Bronchial epithelial cell (primary cell): ENCODE measurements around the gene TACR1. TPM values are rescaled to one million over a fixed set of nuclear protein-coding genes. Genes with fewer than 3 reads are reported as not detected.

ENCODE experiments used
- DNase-seq: peaks from one replicate; pipeline ENCODE4 v3.0.0-alpha.2; 2010; ENCODE audit warnings: low read depth
- FAIRE-seq: peaks from 2 replicates; lab custom pipeline; 2011; peaks lifted over from hg19 to GRCh38; lab: Jason Lieb, UNC
- H3K27me3 ChIP-seq: 2 replicates; pipeline ENCODE4 v1.5.1; 2011; ENCODE audit warnings: low read length; ENCODE audit not compliant: control insufficient read depth, insufficient read depth
- H3K36me3 ChIP-seq: 2 replicates; pipeline ENCODE4 v1.5.1; 2011; ENCODE audit warnings: low read length; ENCODE audit not compliant: control insufficient read depth, insufficient read depth
- H3K4me3 ChIP-seq: 2 replicates; pipeline ENCODE4 v1.5.1; 2011; ENCODE audit warnings: mild to moderate bottlenecking, low read depth, low read length, control low read depth
- CTCF ChIP-seq: IDR thresholded peaks from 2 replicates; pipeline ENCODE4 v1.5.1; 2011; ENCODE audit warnings: mild to moderate bottlenecking, moderate library complexity, low read length, control low read depth, inconsistent platforms; ENCODE audit not compliant: insufficient read depth, severe bottlenecking
- total RNA-seq: library from RNA; depleted of rRNA; stranded (reverse); fragments of >200 nt; gene quantifications from 2 replicates; pipeline ENCODE4 v1.2.1, GENCODE V29; 2014

Gene TACR1
- total RNA-seq, 1 donor from 2014 or later = not detected

GRCh38 chr2:75076088-75076487 lies 123.2 kb downstream of the TACR1 start:
- TF ChIP-seq CTCF = no peak
- no peak for DNase-seq
- Histone ChIP-seq H3K36me3 (no peaks in the 10 kb centered on the region), H3K27me3 (no peaks in the 10 kb centered on the region), H3K4me3 (no peak overlapping the region)
- peak; percentile 7 for FAIRE-seq

GRCh38 chr2:75074708-75075107 lies 124.6 kb downstream of the TACR1 start:
- FAIRE-seq = no peak
- no peak for TF ChIP-seq CTCF
- no peak overlapping the region for H3K4me3 ChIP-seq
- no peak for DNase-seq
- H3K27me3 ChIP-seq = no peaks in the 10 kb centered on the region
- no peaks in the 10 kb centered on the region for H3K36me3 ChIP-seq

- no peak overlapping the region for H3K4me3 ChIP-seq
- H3K36me3 ChIP-seq = no peaks in the 10 kb centered on the region
- no peak for FAIRE-seq
- no peak for TF ChIP-seq CTCF
- DNase-seq = no peak
- H3K27me3 ChIP-seq = no peaks in the 10 kb centered on the region
These were observed 125.1 kb downstream of the TACR1 start for GRCh38 chr2:75074228-75074627.

- no peak for FAIRE-seq
- DNase-seq = no peak
- H3K27me3 ChIP-seq = no peaks in the 10 kb centered on the region
- H3K4me3 ChIP-seq = no peak overlapping the region
- TF ChIP-seq CTCF = no peak
- no peaks in the 10 kb centered on the region for H3K36me3 ChIP-seq
These were observed 127.6 kb downstream of the TACR1 start for GRCh38 chr2:75071766-75072165.

- no peak overlapping the region for H3K4me3 ChIP-seq
- H3K27me3 ChIP-seq = no peaks in the 10 kb centered on the region
- DNase-seq (no peak), FAIRE-seq (no peak)
- no peaks in the 10 kb centered on the region for H3K36me3 ChIP-seq
- no peak for TF ChIP-seq CTCF
These were observed 130.8 kb downstream of the TACR1 start for GRCh38 chr2:75068546-75068945.

- Histone ChIP-seq H3K36me3 (no peaks in the 10 kb centered on the region), H3K27me3 (no peaks in the 10 kb centered on the region), H3K4me3 (no peak overlapping the region)
- no peak for FAIRE-seq
- DNase-seq = no peak
- TF ChIP-seq CTCF = no peak
These were observed 131.8 kb downstream of the TACR1 start for GRCh38 chr2:75067506-75067905.
